ENCODE results near the gene VAC14.
A peak's percentile ranks its signal among the peaks of the same experiment; 100 is the strongest.

Gene VAC14

DNA sequence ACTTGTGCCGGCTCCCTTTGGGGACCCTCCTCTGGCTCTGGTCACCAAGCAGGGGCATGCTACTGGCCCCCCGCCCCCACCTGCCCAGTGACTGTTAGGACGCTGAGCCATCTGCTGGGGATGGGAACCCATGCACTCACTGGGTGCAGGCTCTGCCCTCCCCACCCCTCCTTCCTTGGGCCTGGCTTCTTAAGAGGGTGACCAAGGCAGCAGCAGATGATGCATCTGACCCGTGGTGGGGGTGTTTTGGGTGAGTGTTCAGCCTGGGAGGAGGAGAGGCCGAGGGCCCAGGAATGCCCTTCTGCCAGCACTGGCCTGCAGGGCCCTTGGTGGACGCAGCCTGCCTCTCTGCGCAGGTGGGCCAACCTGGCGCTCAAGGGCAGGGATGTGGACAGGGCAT, 95.9 kb downstream of the VAC14 start:
- DNase-seq (ENCODE audit: low spot score): no peak

DNA sequence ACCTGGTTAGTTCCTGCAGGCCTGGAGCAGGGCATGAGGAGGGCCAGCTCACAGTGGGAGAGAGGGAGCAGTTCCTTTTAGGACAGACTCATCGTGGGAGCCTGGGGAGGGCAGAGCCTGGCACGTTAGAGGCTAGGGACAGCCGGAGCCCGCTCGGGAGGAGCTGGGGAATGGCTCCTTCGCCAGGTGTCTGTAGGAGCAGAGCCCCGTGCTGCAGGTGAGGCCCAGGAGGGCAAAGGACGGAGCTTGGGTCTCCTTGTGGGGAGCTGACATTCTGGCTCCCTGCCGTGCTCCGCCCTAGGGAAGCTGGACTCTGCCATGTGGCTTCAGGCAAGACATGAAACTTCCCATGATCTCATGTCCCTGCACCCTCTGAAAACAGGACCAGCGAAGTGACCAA, 96.4 kb downstream of the VAC14 start:
- no peak for DNase-seq (ENCODE audit: low spot score)

DNA sequence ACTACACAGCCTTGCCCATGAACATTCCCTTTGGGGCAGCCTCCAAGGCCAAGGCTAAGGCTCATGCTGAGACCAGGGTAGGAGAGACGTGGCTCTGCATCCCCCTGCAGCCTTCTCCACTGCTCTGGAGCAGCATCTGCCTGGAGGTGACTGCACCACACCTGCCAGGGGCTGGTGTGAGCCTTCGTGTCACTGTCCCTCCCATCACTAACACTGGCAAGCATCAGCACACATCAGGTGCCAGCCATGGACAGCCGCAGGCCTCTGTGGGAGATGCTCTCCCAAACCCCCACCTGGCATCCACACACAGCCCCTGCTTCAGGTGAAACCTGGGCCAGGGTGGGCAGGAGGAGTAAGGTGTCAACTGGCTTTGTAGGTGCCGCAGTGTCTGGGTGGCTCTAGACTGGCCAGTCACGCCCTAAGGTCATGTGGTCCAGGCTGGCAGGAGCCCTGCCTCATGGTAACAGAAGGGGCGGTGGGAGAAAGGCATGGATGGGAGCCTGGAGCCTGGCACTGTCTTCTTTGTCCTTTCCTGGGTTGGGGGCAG, 97.0 kb downstream of the VAC14 start:
- DNase-seq (ENCODE audit: low spot score): no peak

DNA sequence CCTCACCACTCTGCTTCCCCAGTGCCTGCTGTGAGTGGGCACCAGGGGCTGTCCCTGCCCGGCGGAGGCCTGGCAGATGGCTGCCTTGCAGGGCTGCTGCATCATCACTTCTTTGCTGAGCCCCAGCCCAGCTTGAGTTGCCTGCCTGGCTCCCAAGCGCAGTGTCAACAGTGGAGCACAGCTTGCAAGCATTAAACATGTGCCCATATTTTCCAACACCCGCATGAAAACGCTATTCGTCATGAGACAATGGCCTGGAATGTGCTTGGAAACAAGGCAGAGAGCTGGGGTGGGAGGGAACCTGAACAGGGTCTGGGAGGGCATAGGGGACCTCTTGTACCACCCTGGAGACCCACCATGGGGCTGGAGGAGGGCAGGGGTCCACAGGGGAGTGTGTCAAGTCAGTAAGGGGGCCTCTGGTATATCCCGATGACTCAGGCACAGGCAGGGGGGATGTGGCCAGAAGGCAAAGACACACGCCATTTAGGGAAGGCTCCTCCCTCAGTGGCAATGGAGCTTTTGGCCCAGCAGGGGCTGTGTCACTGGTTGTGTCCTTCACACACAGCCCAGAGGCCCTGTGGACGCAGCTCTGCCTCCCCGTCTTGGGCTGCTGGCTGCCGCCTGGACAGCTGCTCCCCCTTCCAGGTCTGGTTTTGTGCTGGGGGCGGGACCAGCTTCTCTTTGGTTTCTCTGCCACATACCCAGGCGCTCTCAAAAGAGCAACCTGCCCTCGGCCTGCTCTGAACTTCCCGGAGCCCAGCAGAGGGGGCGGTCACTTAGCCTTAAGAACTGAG, 97.7 kb downstream of the VAC14 start:
- no peak for DNase-seq (ENCODE audit: low spot score)

DNA sequence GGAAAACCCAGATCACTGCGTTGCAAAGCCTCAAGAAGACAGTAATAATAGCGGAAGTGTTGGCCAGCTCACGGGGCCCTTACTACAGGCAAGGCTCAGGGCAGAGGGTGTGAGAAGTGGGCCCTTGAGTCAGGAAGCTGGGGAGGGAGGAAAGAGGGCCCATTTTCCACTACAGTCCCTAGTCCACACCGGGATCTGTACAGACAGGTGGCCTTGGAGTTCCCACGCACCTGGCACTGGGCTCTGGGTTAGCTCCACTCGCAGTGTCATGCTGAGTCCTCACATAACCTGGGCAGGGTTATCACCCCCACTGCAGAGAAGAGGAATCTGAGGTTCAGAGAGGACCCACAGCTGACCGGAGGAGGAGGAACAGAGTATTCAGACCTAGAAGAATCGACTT, 98.3 kb downstream of the VAC14 start:
- no peak for DNase-seq (ENCODE audit: low spot score)

DNA sequence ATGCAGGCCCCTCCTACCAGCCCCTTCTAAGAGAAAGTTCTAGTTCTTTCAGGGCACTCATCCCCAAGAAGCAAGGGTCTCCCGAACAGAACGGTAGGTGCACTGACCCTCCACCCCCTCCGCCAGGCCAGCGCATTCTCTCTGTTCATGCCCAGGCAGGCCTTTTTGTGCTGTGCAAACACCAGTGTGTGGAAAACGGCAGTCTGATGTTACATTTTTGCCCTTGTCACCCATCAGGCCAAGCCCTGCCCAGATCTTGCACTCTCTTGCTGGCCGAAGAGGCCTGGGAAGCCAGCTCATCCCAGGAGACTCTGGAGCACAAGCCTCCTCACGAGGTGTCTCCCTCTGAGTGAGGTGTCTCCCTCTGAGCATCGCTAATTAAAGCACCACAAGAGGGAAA, 99.0 kb downstream of the VAC14 start:
- DNase-seq (ENCODE audit: low spot score): no peak

DNA sequence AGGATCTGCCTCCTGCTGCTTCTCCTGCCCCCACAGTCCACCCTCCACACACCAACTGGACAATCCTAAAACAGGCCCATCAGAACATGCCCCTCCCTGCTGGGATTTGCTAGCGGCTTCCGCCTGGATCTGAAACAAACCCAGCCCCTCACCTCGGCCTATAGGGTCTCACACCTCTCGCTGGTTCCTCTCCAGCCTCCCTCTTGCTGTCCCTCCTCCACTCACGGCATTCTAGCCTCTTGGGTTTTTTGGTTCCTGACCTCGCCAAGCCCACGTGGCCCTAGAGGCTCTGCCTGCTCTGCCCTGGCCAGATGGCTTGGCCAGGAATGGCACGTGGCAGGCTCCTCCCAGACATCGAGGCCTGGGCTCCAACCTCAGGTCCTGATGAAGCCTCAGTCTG, 99.4 kb downstream of the VAC14 start:
- no peak for DNase-seq (ENCODE audit: low spot score)

DNA sequence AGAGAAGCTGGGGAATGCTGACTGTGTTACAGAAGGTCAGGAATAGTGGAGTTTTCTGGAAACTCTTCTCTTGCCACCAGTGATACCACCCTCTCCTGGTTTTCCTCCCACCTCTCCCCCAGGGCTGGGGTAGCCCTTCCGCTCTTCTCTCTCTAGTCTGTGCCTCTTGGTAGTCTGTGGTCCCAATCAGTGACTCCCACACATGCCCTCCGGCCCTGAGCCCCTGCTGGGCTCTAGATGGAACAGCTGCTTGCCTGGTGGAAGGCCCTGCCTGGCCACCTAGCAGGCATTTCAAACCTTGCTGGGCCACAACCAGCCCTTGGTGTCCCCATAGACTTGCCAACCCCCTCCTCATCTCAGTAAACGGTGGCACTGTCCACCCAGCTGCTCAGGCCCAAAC, 99.9 kb downstream of the VAC14 start:
- DNase-seq (ENCODE audit: low spot score): no peak

DNA sequence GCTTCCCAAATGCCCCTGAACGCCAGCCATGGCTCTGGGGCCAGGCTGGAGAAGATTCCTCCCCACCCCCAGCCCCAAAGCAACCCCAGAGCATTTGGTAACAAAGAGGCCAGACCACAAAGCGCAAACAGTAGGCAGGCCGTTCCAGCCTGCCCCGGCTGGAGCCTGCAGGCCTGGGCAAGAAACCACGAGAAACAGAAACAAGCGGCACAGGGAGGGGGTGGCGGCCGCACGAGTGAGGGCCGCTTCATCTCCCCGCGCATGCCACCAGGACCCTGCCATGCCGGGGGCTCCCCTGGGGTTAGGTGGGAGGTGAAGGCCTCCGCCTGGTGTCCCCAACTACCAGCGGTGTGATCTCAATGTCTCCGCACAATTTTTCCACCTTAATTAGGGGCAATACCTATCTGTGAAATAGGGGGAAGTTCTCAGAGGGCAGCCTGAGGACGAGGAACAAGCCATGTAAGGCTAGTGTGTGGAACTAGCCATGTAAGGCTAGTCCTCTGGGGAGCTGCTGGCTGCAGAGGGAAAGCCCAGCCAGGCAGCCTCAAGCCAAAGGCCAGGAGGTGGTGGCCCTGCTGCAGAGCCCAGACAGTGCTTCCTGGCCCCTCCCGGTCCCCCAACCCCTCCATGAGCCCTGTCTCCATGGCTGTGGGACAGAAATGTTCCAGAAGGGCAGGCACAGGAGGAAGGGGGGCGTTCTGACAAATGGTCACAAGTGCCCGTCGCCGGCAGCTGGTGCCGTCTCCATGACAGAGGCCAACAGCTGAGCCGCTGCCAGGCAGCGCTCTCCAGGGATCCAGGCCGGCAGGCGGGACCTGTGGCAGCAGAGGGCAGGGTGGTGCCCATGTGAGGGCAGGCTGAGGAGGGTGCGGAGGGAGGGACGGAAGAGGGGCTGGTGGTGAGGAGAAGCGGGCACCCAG, 100.6 kb downstream of the VAC14 start:
- no peak for DNase-seq (ENCODE audit: low spot score)

DNA sequence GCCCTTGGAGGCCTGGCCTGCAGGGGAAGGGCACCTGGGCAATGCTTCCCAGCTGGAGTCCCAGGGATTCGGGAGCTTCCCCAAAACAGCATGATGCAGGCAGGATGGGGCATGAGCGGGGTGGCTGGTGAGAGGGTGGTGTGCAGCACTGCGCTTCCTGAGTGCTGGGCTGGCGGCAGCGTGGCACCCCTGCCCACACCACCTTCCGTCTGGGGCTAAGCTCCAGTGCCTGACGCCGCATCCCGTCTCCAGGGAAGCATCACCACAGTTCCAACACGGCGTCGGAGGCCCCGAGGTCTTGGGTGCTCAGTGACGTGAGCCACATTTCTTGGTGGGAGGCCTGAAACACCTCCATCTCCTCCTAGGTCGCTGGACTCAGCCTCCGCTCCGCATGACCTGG, 101.3 kb downstream of the VAC14 start:
- no peak for DNase-seq (ENCODE audit: low spot score)

DNA sequence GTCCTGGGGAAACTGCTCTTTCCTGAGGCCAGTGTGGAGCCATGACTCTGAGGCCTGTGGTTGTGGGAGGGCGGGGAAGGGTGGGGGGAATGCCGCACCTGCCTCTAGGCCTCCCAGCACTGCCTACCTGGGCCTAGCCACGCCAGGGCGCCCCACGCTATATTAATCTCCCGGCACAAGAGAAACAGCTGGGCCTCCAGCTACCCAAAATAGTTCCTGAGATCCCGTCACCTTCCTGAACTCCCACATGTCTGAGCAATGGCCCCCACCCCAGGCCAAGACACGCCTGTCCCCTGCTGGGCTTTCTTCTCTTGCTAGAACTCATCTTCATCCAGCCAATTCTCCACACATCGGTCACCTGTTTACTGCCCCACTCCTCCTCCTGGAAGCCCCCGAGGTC, 102.1 kb downstream of the VAC14 start:
- DNase-seq (ENCODE audit: low spot score): no peak

DNA sequence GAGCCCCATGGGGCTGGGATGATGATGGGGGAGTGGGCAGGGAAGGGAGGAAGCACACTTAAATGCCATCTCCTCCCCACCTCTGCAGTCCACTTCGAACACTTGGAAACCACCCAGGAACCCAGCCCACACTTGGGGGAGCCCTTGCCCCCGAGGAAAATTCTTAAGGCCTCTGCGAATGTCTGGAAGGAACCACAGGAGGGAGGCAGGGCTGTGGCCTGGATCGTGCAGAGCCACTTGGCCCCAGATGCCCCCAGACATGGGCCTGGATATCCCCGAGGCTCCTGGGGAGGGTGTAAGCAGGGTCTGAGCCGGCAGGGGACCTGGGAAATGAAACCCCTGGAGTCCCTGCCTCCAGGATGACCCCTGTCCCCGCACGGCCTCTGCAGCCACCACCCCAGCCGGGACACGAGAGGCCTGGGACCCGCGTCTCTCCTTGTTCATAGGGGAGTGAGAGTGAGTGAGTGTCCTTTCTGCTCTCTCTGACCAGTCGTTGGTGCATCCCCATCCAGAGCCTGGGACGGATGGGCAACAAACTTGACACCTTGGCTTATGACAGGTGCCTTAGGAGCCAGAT, 103.3 kb downstream of the VAC14 start:
- DNase-seq (ENCODE audit: low spot score): no peak

DNA sequence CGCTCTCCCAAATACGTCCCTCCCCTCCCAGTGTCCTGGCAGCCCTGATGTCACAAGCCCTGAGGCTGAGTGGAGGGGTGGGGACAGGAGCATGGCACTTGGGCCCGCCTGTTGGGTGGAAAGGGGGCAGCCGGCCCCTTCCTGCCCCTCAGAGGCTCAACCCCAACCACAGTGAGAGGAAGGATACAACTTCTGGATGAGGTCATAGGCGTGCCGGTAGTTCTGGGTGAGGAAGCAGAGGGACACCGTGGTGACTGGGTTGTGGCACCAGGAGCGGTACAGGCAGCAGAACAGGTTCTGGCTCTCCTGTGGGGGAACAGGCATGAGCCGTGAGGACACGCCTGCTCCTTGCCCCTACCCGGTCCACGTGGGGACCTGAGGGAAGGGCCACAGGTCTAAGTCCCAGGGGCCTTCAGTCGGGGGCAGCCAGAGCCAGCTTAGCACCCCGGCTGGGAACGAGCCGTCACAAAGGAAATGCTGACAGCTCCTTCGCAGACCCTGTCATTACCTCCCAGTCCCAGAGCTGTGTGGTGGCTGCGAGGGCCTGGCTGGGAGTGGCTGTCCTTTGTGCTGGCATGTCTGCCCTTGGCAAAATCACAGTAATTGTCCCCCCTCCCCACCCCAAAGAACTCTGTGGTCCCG, 103.9 kb downstream of the VAC14 start:
- no peak for DNase-seq (ENCODE audit: low spot score)

DNA sequence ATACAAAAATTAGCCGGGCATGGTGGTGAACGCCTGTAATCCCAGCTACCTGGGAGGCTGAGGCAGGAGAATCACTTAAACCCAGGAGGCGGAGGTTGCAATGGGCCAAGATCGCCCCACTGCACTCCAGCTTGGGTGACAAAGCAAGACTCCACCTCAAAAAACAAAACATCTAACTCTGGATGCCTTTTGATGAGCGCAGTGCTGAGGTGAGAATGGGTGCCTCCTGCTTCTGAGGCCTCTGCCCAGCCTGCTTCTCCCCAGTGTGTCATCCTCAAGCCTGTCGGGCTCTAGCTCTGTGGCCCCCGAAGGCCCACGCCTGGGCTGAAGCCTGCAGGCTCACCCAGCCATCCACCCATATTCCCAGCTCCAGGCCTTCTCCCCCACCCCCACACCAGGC, 104.6 kb downstream of the VAC14 start:
- DNase-seq (ENCODE audit: low spot score): no peak

DNA sequence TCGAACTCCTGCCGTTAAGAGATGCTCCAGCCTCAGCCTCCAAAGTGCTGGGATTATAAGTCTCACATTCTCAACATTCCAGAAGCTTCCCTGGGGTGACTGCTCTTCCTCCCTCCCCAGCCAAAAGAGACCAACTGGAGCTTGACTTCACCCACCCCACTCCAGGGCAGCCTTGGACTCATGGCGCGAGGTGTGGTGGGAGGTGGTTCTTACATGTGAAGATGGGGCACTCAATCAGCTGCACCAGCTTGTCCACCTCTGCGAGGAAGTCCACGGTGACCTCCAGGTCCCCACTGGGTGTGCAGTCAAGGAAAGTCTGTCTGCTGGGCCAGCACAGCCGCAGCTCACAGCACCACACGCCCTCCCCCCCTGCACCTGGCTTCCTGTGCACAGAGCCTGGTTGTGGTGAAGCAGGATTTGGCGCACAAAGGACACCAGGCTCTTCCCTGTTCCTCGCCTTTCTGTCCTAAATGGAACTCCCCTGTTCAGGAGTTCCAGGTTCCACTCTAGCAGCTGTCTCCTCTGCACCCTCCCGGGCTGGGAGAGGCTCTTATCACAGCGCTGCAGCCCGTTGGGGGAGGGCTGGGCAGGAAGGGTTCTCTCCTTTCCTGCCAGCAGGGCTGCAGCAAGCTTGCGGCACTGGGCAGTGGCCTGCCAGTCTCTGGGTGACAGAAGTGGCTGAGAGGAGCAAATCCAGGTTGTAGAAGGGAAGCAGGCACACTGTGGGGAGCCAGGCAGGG, 105.5 kb downstream of the VAC14 start:
- DNase-seq (ENCODE audit: low spot score): peak; percentile 44

DNA sequence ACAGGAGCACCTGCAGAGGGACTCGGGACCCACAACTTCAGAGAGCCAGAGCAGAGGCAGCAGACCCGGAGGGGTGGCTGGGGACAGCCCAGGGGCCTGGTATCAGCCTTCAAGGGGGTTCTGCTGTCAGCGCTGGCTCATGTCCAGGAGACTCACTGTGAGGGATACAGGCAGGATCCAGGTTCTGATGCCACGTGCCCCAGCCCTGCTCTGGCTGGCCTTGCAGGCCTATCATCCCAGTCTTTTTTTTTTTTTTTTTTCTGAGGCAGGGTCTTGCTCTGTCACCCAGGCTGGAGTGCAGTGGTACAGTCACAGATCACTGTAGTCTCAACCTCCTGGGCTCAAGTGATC, 106.1 kb downstream of the VAC14 start:
- no peak for DNase-seq (ENCODE audit: low spot score)

DNA sequence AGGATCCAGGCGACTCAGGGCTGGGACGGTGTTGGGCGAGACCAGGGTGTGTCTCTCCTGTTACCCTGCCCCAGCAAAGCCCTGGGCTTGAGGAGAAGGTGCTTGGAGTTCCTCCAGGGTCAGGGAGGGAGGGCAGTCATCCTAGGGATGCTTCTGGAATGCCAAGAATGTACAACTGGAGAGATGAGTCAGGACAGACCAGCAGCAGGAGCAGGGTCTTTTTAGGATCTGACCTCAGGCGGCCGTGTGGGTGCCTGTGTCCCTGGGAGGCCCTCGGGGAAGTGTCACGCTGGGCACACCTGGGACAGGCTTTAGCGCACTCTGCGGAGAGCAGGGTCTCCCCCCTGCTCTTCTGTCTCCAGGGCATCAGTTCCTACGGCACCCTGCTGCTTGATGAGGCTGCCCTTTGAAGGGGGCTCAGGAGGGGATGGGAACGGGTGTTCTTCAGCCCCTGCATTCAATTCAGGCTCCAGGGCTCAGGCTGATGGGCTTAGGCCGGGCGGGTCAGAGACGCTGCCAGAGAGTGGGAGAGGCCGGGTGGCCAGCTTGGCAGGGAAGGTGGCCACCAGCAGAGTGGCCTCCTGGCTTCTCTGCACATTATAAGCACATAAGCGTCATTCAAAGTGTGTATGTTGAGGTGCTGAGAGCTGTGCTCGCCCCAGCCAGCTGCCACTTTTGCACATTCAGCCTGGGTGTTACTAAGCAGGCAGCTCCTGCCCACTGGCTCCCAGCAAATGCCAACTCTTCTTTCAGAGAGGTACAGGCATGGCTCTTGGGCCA, 106.7 kb downstream of the VAC14 start:
- peak; percentile 69 for DNase-seq (ENCODE audit: low spot score)

DNA sequence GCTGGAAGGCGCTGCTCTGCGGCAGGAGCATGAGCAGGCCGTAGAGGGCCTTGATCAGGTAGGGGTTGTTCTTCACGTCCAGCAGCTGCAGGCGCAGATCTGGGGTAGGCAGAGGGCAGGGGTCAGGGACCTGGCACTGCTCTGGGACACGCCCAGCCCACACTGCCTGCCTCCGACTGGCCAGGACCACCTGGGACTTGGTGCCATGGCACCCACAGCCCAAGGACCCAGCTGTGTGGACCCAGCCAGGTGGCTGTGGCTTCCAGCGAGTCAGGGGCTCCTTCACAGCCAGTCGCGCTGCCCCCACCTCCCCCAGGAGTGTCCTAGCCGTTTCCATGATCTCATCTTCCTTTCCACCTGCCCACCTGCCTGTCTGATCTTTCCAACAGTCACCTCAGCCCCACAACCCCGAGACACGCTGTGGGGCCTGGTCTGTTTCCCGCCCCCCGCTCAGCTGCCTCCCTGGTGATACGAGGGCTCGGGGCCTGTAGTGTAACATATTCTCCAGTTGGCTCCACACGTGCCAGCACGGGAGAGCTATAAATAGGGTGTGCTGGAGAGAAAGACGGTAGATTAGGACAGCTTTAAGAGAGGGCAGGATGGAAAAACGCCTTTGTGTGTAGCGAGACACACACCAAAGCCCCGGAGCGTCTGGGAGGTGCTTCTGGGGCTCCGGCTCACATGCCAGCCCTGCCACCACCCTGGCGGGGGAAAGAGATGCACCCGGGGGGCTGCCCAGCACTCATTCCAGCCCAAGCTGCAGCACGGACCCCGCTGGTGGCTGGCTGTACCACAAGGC, 107.9 kb downstream of the VAC14 start:
- no peak for DNase-seq (ENCODE audit: low spot score)

DNA sequence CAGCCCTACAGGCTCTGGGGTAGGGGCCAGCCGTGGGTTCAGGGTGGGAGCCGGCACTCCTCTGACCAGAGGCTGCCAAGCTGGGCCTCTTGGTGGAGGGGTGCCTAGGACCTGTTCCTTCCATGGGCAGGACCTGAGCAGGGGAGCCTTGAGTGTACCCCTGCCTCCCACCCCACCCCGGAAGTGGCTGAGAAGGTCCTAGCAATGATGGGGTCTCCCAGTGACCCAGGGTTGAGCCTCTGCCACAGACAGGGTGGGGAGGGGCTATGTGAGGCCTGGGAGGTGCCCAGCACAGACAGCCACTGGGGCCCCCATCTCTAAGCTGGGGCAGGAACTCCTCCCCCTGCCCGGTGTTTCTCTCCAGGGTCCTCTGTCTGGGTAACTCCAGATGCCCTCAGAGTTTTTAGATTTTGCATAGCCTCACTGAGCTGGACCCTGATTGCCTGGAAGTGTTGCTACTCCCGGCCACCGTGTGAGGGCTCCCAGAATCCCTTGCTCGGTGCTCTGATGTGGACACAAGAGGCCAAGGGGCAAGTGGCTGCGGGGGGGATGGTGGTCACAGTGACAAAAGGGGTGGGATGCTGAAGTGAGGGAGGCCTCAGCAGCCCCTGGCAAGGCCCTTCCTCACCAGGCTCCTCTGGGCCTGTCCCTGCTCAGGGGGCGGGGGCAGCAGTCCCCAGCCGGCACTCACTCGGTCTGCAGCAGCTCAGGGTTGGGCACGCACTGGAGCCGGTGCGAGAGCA, 108.7 kb downstream of the VAC14 start:
- DNase-seq (ENCODE audit: low spot score): no peak

All from kidney capillary endothelial cell (primary cell).